Stomach (tissue), 4 donors: ENCODE data around the gene KIF1A.

Experiments
- CTCF ChIP-seq, 7 experiments: fragments of 450-650 bp in 4 of 7; fragments of 200-600 bp in 3 of 7; sonication (generic) in 3 of 7; IDR thresholded peaks; one replicate each; pipeline ENCODE4 v1.5.1; 2016 to 2019; ENCODE audit warnings: antibody characterized with exemption in 7 of 7, control low read depth in 2 of 7, mild to moderate bottlenecking in 1 of 7
- EP300 ChIP-seq: sonication (generic); formaldehyde crosslinking; IDR thresholded peaks from one replicate; pipeline ENCODE4 v1.6.1; 2017; ENCODE audit warnings: antibody characterized with exemption
- POLR2A ChIP-seq, 4 donors: fragments of 450-650 bp; IDR thresholded peaks; one replicate each; pipeline ENCODE4 v1.6.1; 2016; ENCODE audit warnings: antibody characterized with exemption in 4 of 4, control low read depth in 2 of 4, mild to moderate bottlenecking in 1 of 4, moderate library complexity in 1 of 4
- POLR2AphosphoS5 ChIP-seq, 3 donors: sonication (generic); formaldehyde crosslinking; IDR thresholded peaks; one replicate each; pipeline ENCODE4 v1.6.1; 2016; ENCODE audit warnings: antibody characterized with exemption in 3 of 3

- TF ChIP-seq POLR2AphosphoS5 (IDR thresholded peaks at IDR 0.05), result no peak
- TF ChIP-seq CTCF (IDR thresholded peaks at IDR 0.05), result no peak
- TF ChIP-seq POLR2A (IDR thresholded peaks at IDR 0.05), result no peak
- no peak for TF ChIP-seq EP300
These were observed 108.3 kb downstream of the KIF1A start for GRCh38 chr2:240711701-240712100.
